CD4-positive, alpha-beta T cell treated with Interleukin-17A for 1 hour (primary cell): ENCODE measurements around the gene ASCC1.
A peak's percentile ranks its signal among the peaks of the same experiment; 100 is the strongest.
"Not testable (repeated sequence)": the region's sequence is repeated elsewhere in the genome, so short reads cannot be mapped to it uniquely, and the experiment has no call there.

Source experiments
- DNase-seq: peaks from one replicate; pipeline ENCODE4 v3.0.0-alpha.2; 2020

ASCC1 gene

GRCh38 chr10:72248468-72249151, 32.5 kb upstream of the ASCC1 start:
- DNase-seq = peak; percentile 85

- no peak for DNase-seq
These were observed 30.0 kb upstream of the ASCC1 start for GRCh38 chr10:72245949-72246525.

GRCh38 chr10:72244573-72245038, 28.5 kb upstream of the ASCC1 start:
- no peak for DNase-seq

- DNase-seq = no peak
These were observed 27.9 kb upstream of the ASCC1 start for GRCh38 chr10:72243822-72244437.

GRCh38 chr10:72242675-72243074, 26.6 kb upstream of the ASCC1 start:
- DNase-seq = no peak

- DNase-seq = no peak
These were observed 25.7 kb upstream of the ASCC1 start for GRCh38 chr10:72241691-72242252.

- DNase-seq = no peak
These were observed 24.3 kb upstream of the ASCC1 start for GRCh38 chr10:72240371-72240770.

GRCh38 chr10:72239409-72239808, 23.3 kb upstream of the ASCC1 start:
- no peak for DNase-seq

- no peak for DNase-seq
These were observed 22.5 kb upstream of the ASCC1 start for GRCh38 chr10:72238392-72239175.

GRCh38 chr10:72235544-72236279, 19.6 kb upstream of the ASCC1 start:
- DNase-seq = no peak

GRCh38 chr10:72234560-72235095, 18.6 kb upstream of the ASCC1 start:
- no peak for DNase-seq

- no peak for DNase-seq
These were observed 17.5 kb upstream of the ASCC1 start for GRCh38 chr10:72233621-72234020.

- DNase-seq = no peak
These were observed 13.5 kb upstream of the ASCC1 start for GRCh38 chr10:72229261-72230251.

- no peak for DNase-seq
These were observed 12.3 kb upstream of the ASCC1 start for GRCh38 chr10:72228318-72228751.

GRCh38 chr10:72227826-72228225, 11.8 kb upstream of the ASCC1 start:
- no peak for DNase-seq

- DNase-seq = no peak
These were observed 10.4 kb upstream of the ASCC1 start for GRCh38 chr10:72226418-72227027.

- not testable (repeated sequence) for DNase-seq
These were observed 8.1 kb upstream of the ASCC1 start for GRCh38 chr10:72224191-72224590.

GRCh38 chr10:72223743-72224101, 7.6 kb upstream of the ASCC1 start:
- no peak for DNase-seq

GRCh38 chr10:72221278-72221677, 5.2 kb upstream of the ASCC1 start:
- DNase-seq = no peak

GRCh38 chr10:72220637-72221036, 4.6 kb upstream of the ASCC1 start:
- DNase-seq = no peak
